Endothelial cell of umbilical vein (primary cell): Measurements from ENCODE around the gene C20orf144. TPM values are rescaled to one million over a fixed set of nuclear protein-coding genes. Genes with fewer than 3 reads are reported as not detected.

ENCODE experiments used
- BruUV-seq: library from RNA; stranded (reverse); fragments of 400-500 nt; replicated peaks from 2 replicates; lab custom pipeline; 2021; lab: Mats Ljungman, UMichigan
- CTCF ChIA-PET: fragments of 300-600, 350-600 bp; sonication (Branson Sonifier 250); formaldehyde crosslinking; loops from one replicate; lab custom pipeline; 2021; ENCODE audit warnings: antibody characterized with exemption, inconsistent platforms; lab: Charles Lee
- POLR2A ChIA-PET: fragments of 300-600, 350-600 bp; sonication (Branson Sonifier 250); formaldehyde crosslinking; loops from one replicate; lab custom pipeline; 2021; ENCODE audit warnings: antibody characterized with exemption, inconsistent platforms; lab: Charles Lee
- DNase-seq: peaks from one replicate; pipeline ENCODE4 v3.0.0-alpha.2; 2011; ENCODE audit warnings: low read depth, low spot score
- FAIRE-seq: peaks from 2 replicates; lab custom pipeline; 2011; peaks lifted over from hg19 to GRCh38; lab: Jason Lieb, UNC
- H2AFZ ChIP-seq: 2 replicates; pipeline ENCODE4 v1.6.0; 2012; ENCODE audit warnings: low read depth, low read length, control low read depth, inconsistent platforms
- H3K27ac ChIP-seq: 2 replicates; pipeline ENCODE4 v1.5.1; 2011; ENCODE audit warnings: low read depth, mild to moderate bottlenecking, control low read depth, low read length, moderate library complexity; ENCODE audit not compliant: insufficient read depth
- H3K27me3 ChIP-seq, 2 experiments: 2 replicates each; pipeline versions ENCODE4 v1.6.0 to v1.6.1; 2011; ENCODE audit warnings: low read length in 2 of 2, mixed read lengths in 1 of 2; ENCODE audit not compliant: control insufficient read depth in 2 of 2, insufficient read depth in 2 of 2
- H3K36me3 ChIP-seq, 2 experiments: 2 replicates in 1 of 2; 3 replicates in 1 of 2; pipeline ENCODE4 v1.5.1; 2011; ENCODE audit warnings: low read length in 2 of 2, mild to moderate bottlenecking in 1 of 2, moderate library complexity in 1 of 2; ENCODE audit not compliant: control insufficient read depth in 2 of 2, insufficient read depth in 2 of 2; ENCODE audit errors: extremely low read depth in 1 of 2
- H3K4me1 ChIP-seq: 3 replicates; pipeline ENCODE4 v1.5.1; 2011; ENCODE audit warnings: mild to moderate bottlenecking, low read length; ENCODE audit not compliant: control insufficient read depth, insufficient read depth; ENCODE audit errors: extremely low read depth
- H3K4me2 ChIP-seq: 2 replicates; pipeline ENCODE4 v1.6.1; 2011; ENCODE audit warnings: low read length, control low read depth, mixed read lengths; ENCODE audit not compliant: insufficient read depth
- H3K4me3 ChIP-seq, 3 experiments: fragments of 200-600 bp in 1 of 3; sonication (generic), shearing (Covaris generic) in 1 of 3; replicated peaks in 1 of 3; 2 replicates each; pipeline ENCODE4 v1.5.1; 2011 to 2016; ENCODE audit warnings: control low read depth in 3 of 3, low read length in 3 of 3, mild to moderate bottlenecking in 2 of 3, inconsistent platforms in 1 of 3, low read depth in 1 of 3, moderate library complexity in 1 of 3; ENCODE audit not compliant: insufficient read depth in 1 of 3
- H3K79me2 ChIP-seq: 2 replicates; pipeline ENCODE4 v1.6.0; 2012; ENCODE audit warnings: low read length, inconsistent platforms; ENCODE audit not compliant: control insufficient read depth, insufficient read depth
- H3K9ac ChIP-seq: replicated peaks from 2 replicates; pipeline ENCODE3; 2011; ENCODE audit warnings: low read length, control low read depth; ENCODE audit not compliant: insufficient read depth; ENCODE audit errors: extremely low read depth
- H3K9me1 ChIP-seq: replicated peaks from 3 replicates; pipeline ENCODE4 v1.6.0; 2011; ENCODE audit warnings: mild to moderate bottlenecking, low read length; ENCODE audit not compliant: control insufficient read depth, insufficient read depth; ENCODE audit errors: extremely low read depth
- H3K9me3 ChIP-seq: replicated peaks from 2 replicates; pipeline ENCODE4 v1.5.1; 2012; ENCODE audit warnings: low read length, inconsistent platforms; ENCODE audit not compliant: control insufficient read depth, insufficient read depth
- H4K20me1 ChIP-seq: replicated peaks from 2 replicates; pipeline ENCODE3; 2011; ENCODE audit warnings: mild to moderate bottlenecking, low read length; ENCODE audit not compliant: control insufficient read depth, insufficient read depth; ENCODE audit errors: extremely low read depth
- CTCF ChIP-seq, 2 donors: IDR thresholded peaks; 1 replicate in 1 of 2; 2 replicates in 1 of 2; pipeline ENCODE4 v1.5.1; 2011; ENCODE audit warnings: low read length in 2 of 2, mild to moderate bottlenecking in 2 of 2, moderate library complexity in 2 of 2, control low read depth in 1 of 2, inconsistent platforms in 1 of 2, low read depth in 1 of 2; ENCODE audit not compliant: insufficient read depth in 1 of 2; ENCODE audit errors: extremely low read depth in 1 of 2
- EZH2 ChIP-seq: IDR thresholded peaks from 2 replicates; pipeline ENCODE4 v1.6.1; 2012; ENCODE audit warnings: borderline replicate concordance, low read depth, mild to moderate bottlenecking, moderate library complexity, low read length, inconsistent platforms; ENCODE audit not compliant: severe bottlenecking
- FOS ChIP-seq: IDR thresholded peaks from 2 replicates; pipeline ENCODE4 v1.6.1; 2011; ENCODE audit warnings: mild to moderate bottlenecking, low read length, moderate library complexity, borderline replicate concordance; ENCODE audit not compliant: insufficient read depth
- GATA2 ChIP-seq: IDR thresholded peaks from 2 replicates; pipeline ENCODE4 v1.7.0; 2011; ENCODE audit warnings: low read depth, mild to moderate bottlenecking, moderate library complexity, mixed read lengths, low read length; ENCODE audit not compliant: insufficient read length, insufficient read depth
- JUN ChIP-seq: IDR thresholded peaks from 2 replicates; pipeline ENCODE4 v1.6.1; 2011; ENCODE audit warnings: borderline replicate concordance, low read depth; ENCODE audit not compliant: insufficient read length, insufficient read depth
- MAX ChIP-seq: IDR thresholded peaks from 2 replicates; pipeline ENCODE4 v1.6.1; 2011; ENCODE audit not compliant: insufficient read depth, insufficient read length
- MYC ChIP-seq: IDR thresholded peaks from one replicate; pipeline ENCODE4 v1.6.1; 2011; ENCODE audit warnings: mild to moderate bottlenecking, low read depth, low read length
- POLR2A ChIP-seq: IDR thresholded peaks from 2 replicates; pipeline ENCODE4 v1.6.1; 2012; ENCODE audit warnings: low read depth, mild to moderate bottlenecking, control low read depth, low read length
- POLR2AphosphoS5 ChIP-seq: IDR thresholded peaks from 2 replicates; pipeline ENCODE4 v1.6.1; 2012; ENCODE audit warnings: low read depth, mild to moderate bottlenecking, control low read depth, low read length, moderate library complexity; ENCODE audit not compliant: insufficient read depth
- dilution Hi-C: fragments of 300-500 bp; cut with MboI; formaldehyde crosslinking; loops from one replicate; pipeline ENCODE4 v1.15.0; 2019; ENCODE audit warnings: low sequenced_read_pairs; ENCODE audit not compliant: extremely low pct_ligation_motif_present
- intact Hi-C: fragments of 100-400 bp; cut with micrococcal nuclease; formaldehyde crosslinking; loops from one replicate; pipeline ENCODE4 v1.10.0; 2022
- polyA plus RNA-seq, 4 experiments: library from polyadenylated mRNA; depleted of rRNA in 3 of 4; stranded (reverse) in 3 of 4; unstranded in 1 of 4; fragments of >200 nt; gene quantifications; 2 replicates each; pipeline versions ENCODE4 v1.2.1 to v1.2.3, GENCODE V29; 2011 to 2012; ENCODE audit warnings: missing spikeins in 1 of 4
- total RNA-seq: library from RNA; stranded (reverse); gene quantifications from 2 replicates; pipeline ENCODE4 v1.2.3, GENCODE V29; 2021

The C20orf144 gene
- total and polyA plus RNA-seq, 2 donors (not counting 3 experiments of a cell fraction or from before 2014, with no cell fraction given) = not detected

- Histone ChIP-seq H2AFZ (no peak overlapping the region), H3K9ac (no peak overlapping the region), H3K4me2 (no peak overlapping the region), H4K20me1 (no peaks in the 10 kb centered on the region), H3K27me3 (no peaks in the 10 kb centered on the region), H3K4me3 (no peak overlapping the region), H3K36me3 (peaks cover 0 to 2% of the 10 kb centered on the region in 2 experiments), H3K27ac (no peak overlapping the region), H3K4me1 (no peaks in the 10 kb centered on the region), H3K9me1 (no peaks in the 10 kb centered on the region), H3K79me2 (no peaks in the 10 kb centered on the region), H3K9me3 (no peaks in the 10 kb centered on the region)
- BruUV-seq = no TSS peak
- ChIA-PET CTCF (no interaction called here), POLR2A (no interaction called here)
- dilution Hi-C loops (no loop called here), intact Hi-C loops (no loop called here)
- FAIRE-seq = no peak
- no peak for TF ChIP-seq CTCF (IDR thresholded peaks at IDR 0.05; ENCODE audit: extremely low read depth in 1 of 2, insufficient read depth in 1 of 2, low read depth in 1 of 2, low read length in 2 of 2)
- no peak for TF ChIP-seq POLR2A
- no peak for TF ChIP-seq MYC
- no peak for TF ChIP-seq POLR2AphosphoS5
- no peak for TF ChIP-seq JUN
- TF ChIP-seq EZH2 = no peak
- no peak for TF ChIP-seq FOS
- no peak for TF ChIP-seq GATA2
- no peak for TF ChIP-seq MAX
- no peak for DNase-seq
Observed at GRCh38 chr20:33710681-33711445, 48.7 kb downstream of the C20orf144 start.
